Measurements from ENCODE around the gene GSK3A.

GSK3A gene

DNA sequence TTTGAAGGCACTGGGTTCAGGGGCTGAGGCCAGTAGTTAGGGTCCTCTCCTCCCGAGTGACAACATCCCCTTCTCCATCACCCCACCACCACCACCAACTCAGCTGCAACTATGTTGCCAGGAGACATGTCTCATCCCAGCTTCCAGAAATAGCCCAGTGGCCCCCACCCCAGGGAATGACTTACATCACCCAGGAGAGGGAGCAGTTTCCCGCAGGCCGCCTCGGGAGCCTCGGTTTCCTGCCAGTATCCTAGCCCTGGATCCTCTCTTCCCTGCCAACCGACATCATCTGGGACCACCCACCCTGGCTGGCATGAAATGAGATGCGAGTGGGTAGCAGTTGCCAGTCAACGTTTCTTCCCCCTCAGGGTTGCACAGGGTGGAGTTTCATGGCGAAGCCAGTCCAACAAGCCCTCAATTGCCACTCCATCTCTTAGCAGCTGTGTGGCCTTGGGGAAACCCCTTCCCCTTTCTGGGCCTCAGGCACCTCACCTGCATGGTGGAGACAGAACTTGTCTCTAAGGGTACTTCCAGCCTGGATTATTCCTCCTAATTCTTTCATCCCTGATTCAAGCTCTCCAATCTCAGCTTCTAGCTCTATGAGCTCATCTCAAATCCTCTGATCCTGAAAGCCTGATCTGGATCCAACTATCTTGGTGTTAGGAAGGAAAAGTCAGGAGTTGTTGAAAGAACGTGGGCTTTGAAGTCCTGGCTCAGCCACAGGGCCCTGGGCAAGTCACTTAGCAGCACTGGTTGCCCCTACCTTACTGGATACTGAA is 3.9 kb upstream of the GSK3A start (continued):
- TF ChIP-seq HIC1 (tag by site-specific recombination; IDR thresholded peaks at IDR 0.05): peak; percentile 83
- TF ChIP-seq SP7 (tag by site-specific recombination; IDR thresholded peaks at IDR 0.05): peak; percentile 64
- 0 out of 2 replicates have a peak, but pooled peaks have one; percentile 51 for TF ChIP-seq ZSCAN30 (tag by site-specific recombination; IDR thresholded peaks at IDR 0.05)
- TF ChIP-seq, protein P1, sequence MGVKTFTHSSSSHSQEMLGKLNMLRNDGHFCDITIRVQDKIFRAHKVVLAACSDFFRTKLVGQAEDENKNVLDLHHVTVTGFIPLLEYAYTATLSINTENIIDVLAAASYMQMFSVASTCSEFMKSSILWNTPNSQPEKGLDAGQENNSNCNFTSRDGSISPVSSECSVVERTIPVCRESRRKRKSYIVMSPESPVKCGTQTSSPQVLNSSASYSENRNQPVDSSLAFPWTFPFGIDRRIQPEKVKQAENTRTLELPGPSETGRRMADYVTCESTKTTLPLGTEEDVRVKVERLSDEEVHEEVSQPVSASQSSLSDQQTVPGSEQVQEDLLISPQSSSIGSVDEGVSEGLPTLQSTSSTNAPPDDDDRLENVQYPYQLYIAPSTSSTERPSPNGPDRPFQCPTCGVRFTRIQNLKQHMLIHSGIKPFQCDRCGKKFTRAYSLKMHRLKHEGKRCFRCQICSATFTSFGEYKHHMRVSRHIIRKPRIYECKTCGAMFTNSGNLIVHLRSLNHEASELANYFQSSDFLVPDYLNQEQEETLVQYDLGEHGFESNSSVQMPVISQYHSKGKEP (tag by site-specific recombination; IDR thresholded peaks at IDR 0.05): peak; percentile 29; the same call in 1 of the 2 replicates
- TF ChIP-seq, protein P2, sequence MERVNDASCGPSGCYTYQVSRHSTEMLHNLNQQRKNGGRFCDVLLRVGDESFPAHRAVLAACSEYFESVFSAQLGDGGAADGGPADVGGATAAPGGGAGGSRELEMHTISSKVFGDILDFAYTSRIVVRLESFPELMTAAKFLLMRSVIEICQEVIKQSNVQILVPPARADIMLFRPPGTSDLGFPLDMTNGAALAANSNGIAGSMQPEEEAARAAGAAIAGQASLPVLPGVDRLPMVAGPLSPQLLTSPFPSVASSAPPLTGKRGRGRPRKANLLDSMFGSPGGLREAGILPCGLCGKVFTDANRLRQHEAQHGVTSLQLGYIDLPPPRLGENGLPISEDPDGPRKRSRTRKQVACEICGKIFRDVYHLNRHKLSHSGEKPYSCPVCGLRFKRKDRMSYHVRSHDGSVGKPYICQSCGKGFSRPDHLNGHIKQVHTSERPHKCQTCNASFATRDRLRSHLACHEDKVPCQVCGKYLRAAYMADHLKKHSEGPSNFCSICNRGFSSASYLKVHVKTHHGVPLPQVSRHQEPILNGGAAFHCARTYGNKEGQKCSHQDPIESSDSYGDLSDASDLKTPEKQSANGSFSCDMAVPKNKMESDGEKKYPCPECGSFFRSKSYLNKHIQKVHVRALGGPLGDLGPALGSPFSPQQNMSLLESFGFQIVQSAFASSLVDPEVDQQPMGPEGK (tag by site-specific recombination; IDR thresholded peaks at IDR 0.05): peak; percentile 97
- 0 out of 2 replicates have a peak, but pooled peaks have one; percentile 7 for TF ChIP-seq ZNF600 (tag by site-specific recombination; IDR thresholded peaks at IDR 0.05)
- TF ChIP-seq, protein P3, sequence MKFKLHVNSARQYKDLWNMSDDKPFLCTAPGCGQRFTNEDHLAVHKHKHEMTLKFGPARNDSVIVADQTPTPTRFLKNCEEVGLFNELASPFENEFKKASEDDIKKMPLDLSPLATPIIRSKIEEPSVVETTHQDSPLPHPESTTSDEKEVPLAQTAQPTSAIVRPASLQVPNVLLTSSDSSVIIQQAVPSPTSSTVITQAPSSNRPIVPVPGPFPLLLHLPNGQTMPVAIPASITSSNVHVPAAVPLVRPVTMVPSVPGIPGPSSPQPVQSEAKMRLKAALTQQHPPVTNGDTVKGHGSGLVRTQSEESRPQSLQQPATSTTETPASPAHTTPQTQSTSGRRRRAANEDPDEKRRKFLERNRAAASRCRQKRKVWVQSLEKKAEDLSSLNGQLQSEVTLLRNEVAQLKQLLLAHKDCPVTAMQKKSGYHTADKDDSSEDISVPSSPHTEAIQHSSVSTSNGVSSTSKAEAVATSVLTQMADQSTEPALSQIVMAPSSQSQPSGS (tag by site-specific recombination; IDR thresholded peaks at IDR 0.05; ENCODE audit: low read depth): 0 out of 2 replicates have a peak, but pooled peaks have one; percentile 21
- peak; percentile 49 for TF ChIP-seq ZNF660 (tag by site-specific recombination; IDR thresholded peaks at IDR 0.05)
- TF ChIP-seq ZFP69B (tag by site-specific recombination; IDR thresholded peaks at IDR 0.05): peak; percentile 75; the same call in 1 of the 2 replicates
- TF ChIP-seq WT1 (tag by site-specific recombination; IDR thresholded peaks at IDR 0.05): no peak
- peak; percentile 86 for TF ChIP-seq ZBTB17 (tag by site-specific recombination; IDR thresholded peaks at IDR 0.05)
- TF ChIP-seq ZNF654 (tag by site-specific recombination; IDR thresholded peaks at IDR 0.05; ENCODE audit: low read depth): peak; percentile 77
- TF ChIP-seq ZNF133 (tag by site-specific recombination; IDR thresholded peaks at IDR 0.05): peak; percentile 72
- TF ChIP-seq KLF1 (tag by site-specific recombination; IDR thresholded peaks at IDR 0.05): peak; percentile 24; the same call in 1 of the 2 replicates
- TF ChIP-seq ZNF350 (tag by site-specific recombination; IDR thresholded peaks at IDR 0.05): no peak
- peak; percentile 36; the same call in 1 of the 2 replicates for TF ChIP-seq KLF9 (tag by site-specific recombination; IDR thresholded peaks at IDR 0.05; ENCODE audit: low read depth)
- TF ChIP-seq ZNF132 (tag by site-specific recombination; IDR thresholded peaks at IDR 0.05; ENCODE audit: borderline replicate concordance): no peak
- TF ChIP-seq, protein P4, sequence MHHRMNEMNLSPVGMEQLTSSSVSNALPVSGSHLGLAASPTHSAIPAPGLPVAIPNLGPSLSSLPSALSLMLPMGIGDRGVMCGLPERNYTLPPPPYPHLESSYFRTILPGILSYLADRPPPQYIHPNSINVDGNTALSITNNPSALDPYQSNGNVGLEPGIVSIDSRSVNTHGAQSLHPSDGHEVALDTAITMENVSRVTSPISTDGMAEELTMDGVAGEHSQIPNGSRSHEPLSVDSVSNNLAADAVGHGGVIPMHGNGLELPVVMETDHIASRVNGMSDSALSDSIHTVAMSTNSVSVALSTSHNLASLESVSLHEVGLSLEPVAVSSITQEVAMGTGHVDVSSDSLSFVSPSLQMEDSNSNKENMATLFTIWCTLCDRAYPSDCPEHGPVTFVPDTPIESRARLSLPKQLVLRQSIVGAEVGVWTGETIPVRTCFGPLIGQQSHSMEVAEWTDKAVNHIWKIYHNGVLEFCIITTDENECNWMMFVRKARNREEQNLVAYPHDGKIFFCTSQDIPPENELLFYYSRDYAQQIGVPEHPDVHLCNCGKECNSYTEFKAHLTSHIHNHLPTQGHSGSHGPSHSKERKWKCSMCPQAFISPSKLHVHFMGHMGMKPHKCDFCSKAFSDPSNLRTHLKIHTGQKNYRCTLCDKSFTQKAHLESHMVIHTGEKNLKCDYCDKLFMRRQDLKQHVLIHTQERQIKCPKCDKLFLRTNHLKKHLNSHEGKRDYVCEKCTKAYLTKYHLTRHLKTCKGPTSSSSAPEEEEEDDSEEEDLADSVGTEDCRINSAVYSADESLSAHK (tag by site-specific recombination; IDR thresholded peaks at IDR 0.05): peak; percentile 17; the same call in 1 of the 2 replicates
- TF ChIP-seq ZNF292 (tag by site-specific recombination; IDR thresholded peaks at IDR 0.05; ENCODE audit: borderline replicate concordance, low read depth): no peak
- no peak for TF ChIP-seq ZNF510 (tag by site-specific recombination; IDR thresholded peaks at IDR 0.05; ENCODE audit: insufficient replicate concordance)
- TF ChIP-seq ZNF792 (tag by site-specific recombination; IDR thresholded peaks at IDR 0.05): no peak
- TF ChIP-seq ZNF514 (tag by site-specific recombination; IDR thresholded peaks at IDR 0.05): no peak
- TF ChIP-seq TRIM28 (IDR thresholded peaks at IDR 0.05; ENCODE audit: borderline replicate concordance, low read length): 0 out of 2 replicates have a peak, but pooled peaks have one; percentile 48
- TF ChIP-seq ZNF768 (tag by site-specific recombination; IDR thresholded peaks at IDR 0.05): peak; percentile 86; the same call in 1 of the 2 replicates
- TF ChIP-seq ZNF223 (tag by site-specific recombination; IDR thresholded peaks at IDR 0.05): no peak
- TF ChIP-seq, protein P5, sequence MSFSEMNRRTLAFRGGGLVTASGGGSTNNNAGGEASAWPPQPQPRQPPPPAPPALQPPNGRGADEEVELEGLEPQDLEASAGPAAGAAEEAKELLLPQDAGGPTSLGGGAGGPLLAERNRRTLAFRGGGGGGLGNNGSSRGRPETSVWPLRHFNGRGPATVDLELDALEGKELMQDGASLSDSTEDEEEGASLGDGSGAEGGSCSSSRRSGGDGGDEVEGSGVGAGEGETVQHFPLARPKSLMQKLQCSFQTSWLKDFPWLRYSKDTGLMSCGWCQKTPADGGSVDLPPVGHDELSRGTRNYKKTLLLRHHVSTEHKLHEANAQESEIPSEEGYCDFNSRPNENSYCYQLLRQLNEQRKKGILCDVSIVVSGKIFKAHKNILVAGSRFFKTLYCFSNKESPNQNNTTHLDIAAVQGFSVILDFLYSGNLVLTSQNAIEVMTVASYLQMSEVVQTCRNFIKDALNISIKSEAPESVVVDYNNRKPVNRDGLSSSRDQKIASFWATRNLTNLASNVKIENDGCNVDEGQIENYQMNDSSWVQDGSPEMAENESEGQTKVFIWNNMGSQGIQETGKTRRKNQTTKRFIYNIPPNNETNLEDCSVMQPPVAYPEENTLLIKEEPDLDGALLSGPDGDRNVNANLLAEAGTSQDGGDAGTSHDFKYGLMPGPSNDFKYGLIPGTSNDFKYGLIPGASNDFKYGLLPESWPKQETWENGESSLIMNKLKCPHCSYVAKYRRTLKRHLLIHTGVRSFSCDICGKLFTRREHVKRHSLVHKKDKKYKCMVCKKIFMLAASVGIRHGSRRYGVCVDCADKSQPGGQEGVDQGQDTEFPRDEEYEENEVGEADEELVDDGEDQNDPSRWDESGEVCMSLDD (tag by site-specific recombination; IDR thresholded peaks at IDR 0.05): peak; percentile 47
